ENCODE measurements around the gene ATP2A2. TPM values are rescaled to one million over a fixed set of nuclear protein-coding genes. Genes with fewer than 3 reads are reported as not detected.

Gene ATP2A2
- total RNA-seq, 2 experiments from 2014 or later, result 95.5 to 98.6 TPM

GRCh38 chr12:110379631-110380030 lies 98.6 kb downstream of the ATP2A2 start:
- intact Hi-C loops (cut with micrococcal nuclease), result no loop called here
- Mint-ChIP-seq H3K4me1 (ENCODE audit: low read depth) (peaks cover under 1% of the 10 kb centered on the region), H3K36me3 (ENCODE audit: low read depth) (peaks cover 39% of the 10 kb centered on the region), H3K27ac (no peak overlapping the region), H3K9me3 (no peaks in the 10 kb centered on the region), H3K27me3 (ENCODE audit: low read depth) (no peaks in the 10 kb centered on the region), H3K4me3 (no peak overlapping the region)
- CTCF ChIA-PET, result interaction anchor here (0.6 to 1.2 kb wide), 2 partner anchors 52 to 958 kb away, joined by 3 to 7 read pairs; no protein-coding TSS in a partner anchor
- no peak for DNase-seq

GRCh38 chr12:110382683-110383082 lies 101.6 kb downstream of the ATP2A2 start:
- peaks cover 8% of the 10 kb centered on the region for H3K4me1 Mint-ChIP-seq (ENCODE audit: low read depth)
- H3K27me3 Mint-ChIP-seq (ENCODE audit: low read depth), result no peaks in the 10 kb centered on the region
- intact Hi-C loops (cut with micrococcal nuclease), result no loop called here
- DNase-seq, result no peak
- H3K9me3 Mint-ChIP-seq, result no peaks in the 10 kb centered on the region
- H3K4me3 Mint-ChIP-seq, result no peak overlapping the region
- CTCF ChIA-PET, result no interaction called here
- H3K36me3 Mint-ChIP-seq (ENCODE audit: low read depth), result peaks cover 44% of the 10 kb centered on the region
- no peak overlapping the region for H3K27ac Mint-ChIP-seq

Other genes with a start within 250 kb of the ATP2A2 start
- 10 to 100 TPM; 12.1 to 12.9 TPM for gene C12orf76, start 232.7 kb upstream of the ATP2A2 start, total RNA-seq
- gene IFT81, start 156.9 kb upstream of the ATP2A2 start, total RNA-seq, result 1 to 10 TPM; 1.7 to 2.2 TPM
- 10 to 100 TPM; 51.2 to 61.2 TPM for gene ANAPC7, start 122.5 kb downstream of the ATP2A2 start, total RNA-seq
- gene ARPC3, start 169.1 kb downstream of the ATP2A2 start, total RNA-seq, result 100 to 1,000 TPM; 279 to 311 TPM
- gene GPN3, start 187.0 kb downstream of the ATP2A2 start, total RNA-seq, result 10 to 100 TPM; 58.2 to 59.8 TPM
- gene FAM216A, start 187.6 kb downstream of the ATP2A2 start, total RNA-seq, result 10 to 100 TPM; 37.0 to 39.5 TPM
- gene VPS29, start 220.9 kb downstream of the ATP2A2 start, total RNA-seq, result 10 to 100 TPM; 76.6 to 81.8 TPM
- gene RAD9B, start 221.1 kb downstream of the ATP2A2 start, total RNA-seq, result 1 to 10 TPM; 1.1 to 1.5 TPM

Data from activated naive CD4-positive, alpha-beta T cell treated with anti-CD3 and anti-CD28 coated beads for 36 hours (primary cell).